WI38 (cell line): ENCODE data around the gene TMEM244.
"Not testable (repeated sequence)": the region's sequence is repeated elsewhere in the genome, so short reads cannot be mapped to it uniquely, and the experiment has no call there.

Source experiments
- H3K4me3 ChIP-seq: 2 replicates; pipeline ENCODE4 v1.5.1; 2011; ENCODE audit warnings: low read depth, mild to moderate bottlenecking, control low read depth, low read length
- CTCF ChIP-seq: IDR thresholded peaks from 2 replicates; pipeline ENCODE4 v1.5.1; 2012; ENCODE audit warnings: low read depth, mild to moderate bottlenecking, control low read depth, low read length

Gene TMEM244

GRCh38 chr6:129842881-129843409, 18.2 kb downstream of the TMEM244 start:
- TF ChIP-seq CTCF: no peak
- H3K4me3 ChIP-seq: no peak overlapping the region

- H3K4me3 ChIP-seq: no peak overlapping the region
- no peak for TF ChIP-seq CTCF
These were observed 19.0 kb downstream of the TMEM244 start for GRCh38 chr6:129842137-129842536.

GRCh38 chr6:129839562-129839961, 21.6 kb downstream of the TMEM244 start:
- not testable (repeated sequence) for H3K4me3 ChIP-seq

GRCh38 chr6:129835691-129836090, 25.4 kb downstream of the TMEM244 start:
- TF ChIP-seq CTCF: no peak

GRCh38 chr6:129832299-129832698, 28.8 kb downstream of the TMEM244 start:
- H3K4me3 ChIP-seq: no peak overlapping the region
- TF ChIP-seq CTCF: no peak

More at GRCh38 chr6:129835691-129836090, 25.4 kb downstream of the TMEM244 start:
- H3K4me3 ChIP-seq: no peak overlapping the region

- H3K4me3 ChIP-seq: no peak overlapping the region
- TF ChIP-seq CTCF: no peak
These were observed 32.9 kb downstream of the TMEM244 start for GRCh38 chr6:129828229-129828628.

GRCh38 chr6:129818251-129818650, 42.9 kb downstream of the TMEM244 start:
- TF ChIP-seq CTCF: no peak

GRCh38 chr6:129817821-129818220, 43.3 kb downstream of the TMEM244 start:
- no peak overlapping the region for H3K4me3 ChIP-seq
- no peak for TF ChIP-seq CTCF

More at GRCh38 chr6:129818251-129818650, 42.9 kb downstream of the TMEM244 start:
- H3K4me3 ChIP-seq: no peak overlapping the region
